HCT116 (cell line): Measurements from ENCODE around the gene UCN. TPM values are rescaled to one million over a fixed set of nuclear protein-coding genes. Genes with fewer than 3 reads are reported as not detected.

ENCODE experiments used
- ATAC-seq: fragments of 200-7000 bp; cut with Tn5 transposase; 2 replicates; pipeline ENCODE4 v1.9.1; 2020; ENCODE audit warnings: mild to moderate bottlenecking, moderate library complexity
- BruUV-seq: library from RNA; stranded (reverse); fragments of 400-500 nt; replicated peaks from 2 replicates; lab custom pipeline; 2021; lab: Mats Ljungman, UMichigan
- CTCF ChIA-PET: fragments of 300-600 bp; sonication (Branson Sonifier 250); formaldehyde crosslinking; loops from one replicate; lab custom pipeline; 2021; ENCODE audit warnings: antibody characterized with exemption; lab: Charles Lee
- POLR2A ChIA-PET: fragments of 300-600, 350-600 bp; sonication (Branson Sonifier 250); formaldehyde crosslinking; loops from one replicate; lab custom pipeline; 2021; ENCODE audit warnings: antibody characterized with exemption; lab: Charles Lee
- RAD21 ChIA-PET, 2 experiments: fragments of 300-600 bp; sonication (Branson Sonifier 250); formaldehyde crosslinking; loops; one replicate each; lab custom pipeline; 2023; ENCODE audit warnings: low total read pairs in 2 of 2; ENCODE audit not compliant: uncharacterized antibody in 2 of 2, unreplicated experiment in 2 of 2, low non-redundant PET in 1 of 2; lab: Charles Lee
- DNase-seq: peaks from one replicate; pipeline ENCODE4 v3.0.0-alpha.2; 2010; ENCODE audit warnings: low read depth, low spot score
- H2AFZ ChIP-seq: fragments of 200-600 bp; shearing (Covaris generic), sonication (generic); 2 replicates; pipeline ENCODE4 v1.6.1; 2017; ENCODE audit warnings: low read depth, mixed run types, mixed read lengths, antibody characterized with exemption, low read length; ENCODE audit not compliant: poor library complexity, severe bottlenecking
- H3K27ac ChIP-seq: 2 replicates; pipeline ENCODE4 v1.5.1; 2012; ENCODE audit warnings: low read depth, low read length
- H3K27me3 ChIP-seq: fragments of 200-600 bp; sonication (generic); 2 replicates; pipeline ENCODE4 v1.6.1; 2016; ENCODE audit warnings: mixed run types, low read length, mixed read lengths; ENCODE audit not compliant: insufficient read depth
- H3K36me3 ChIP-seq, 2 experiments: fragments of 200-500 bp in 1 of 2; fragments of 200-600 bp in 1 of 2; sonication (Bioruptor generic) in 1 of 2; sonication (generic) in 1 of 2; 2 replicates each; pipeline versions ENCODE4 v1.5.1 to v1.6.1; 2014 to 2016; ENCODE audit warnings: low read length in 2 of 2, inconsistent platforms in 1 of 2, mixed read lengths in 1 of 2, mixed run types in 1 of 2; ENCODE audit not compliant: insufficient read depth in 2 of 2, control insufficient read depth in 1 of 2
- H3K4me1 ChIP-seq, 2 experiments: fragments of 200-600 bp in 1 of 2; sonication (generic) in 1 of 2; 2 replicates each; pipeline versions ENCODE4 v1.5.1 to v1.6.1; 2012 to 2017; ENCODE audit warnings: low read length in 2 of 2, inconsistent platforms in 1 of 2, mild to moderate bottlenecking in 1 of 2, mixed read lengths in 1 of 2, mixed run types in 1 of 2, moderate library complexity in 1 of 2; ENCODE audit not compliant: insufficient read depth in 2 of 2, control insufficient read depth in 1 of 2
- H3K4me2 ChIP-seq: fragments of 200-600 bp; sonication (generic); 2 replicates; pipeline ENCODE4 v1.6.1; 2017; ENCODE audit warnings: mixed run types, low read length, mixed read lengths
- H3K4me3 ChIP-seq, 2 experiments: fragments of 200-600 bp in 1 of 2; sonication (generic) in 1 of 2; replicated peaks in 1 of 2; 2 replicates each; pipeline ENCODE4 v1.5.1; 2011 to 2016; ENCODE audit warnings: low read length in 2 of 2, control low read depth in 1 of 2, low read depth in 1 of 2, mild to moderate bottlenecking in 1 of 2, mixed read lengths in 1 of 2, mixed run types in 1 of 2
- H3K79me2 ChIP-seq: fragments of 200-600 bp; sonication (generic); 2 replicates; pipeline ENCODE4 v1.6.1; 2017; ENCODE audit warnings: mild to moderate bottlenecking, mixed run types, low read length, moderate library complexity, mixed read lengths; ENCODE audit not compliant: insufficient read depth
- H3K9ac ChIP-seq: fragments of 200-600 bp; sonication (generic); 2 replicates; pipeline ENCODE4 v1.6.1; 2016; ENCODE audit warnings: low read length, mixed read lengths
- H3K9me2 ChIP-seq: fragments of 200-600 bp; sonication (generic), shearing (Covaris generic); 2 replicates; pipeline ENCODE4 v1.6.1; 2017; ENCODE audit warnings: mixed run types, mild to moderate bottlenecking, moderate library complexity; ENCODE audit not compliant: insufficient read depth
- H3K9me3 ChIP-seq, 2 experiments: fragments of 200-500 bp in 1 of 2; fragments of 200-600 bp in 1 of 2; sonication (Bioruptor generic) in 1 of 2; sonication (generic) in 1 of 2; 2 replicates each; pipeline ENCODE4 v1.6.1; 2014 to 2017; ENCODE audit warnings: low read length in 2 of 2, mixed read lengths in 2 of 2, inconsistent platforms in 1 of 2, low read depth in 1 of 2, mild to moderate bottlenecking in 1 of 2, mixed run types in 1 of 2, moderate library complexity in 1 of 2; ENCODE audit not compliant: control insufficient read depth in 1 of 2, insufficient read depth in 1 of 2
- H4K20me1 ChIP-seq: fragments of 200-600 bp; sonication (generic), shearing (Covaris generic); 2 replicates; pipeline ENCODE4 v1.6.1; 2017; ENCODE audit warnings: mixed run types, mild to moderate bottlenecking, moderate library complexity; ENCODE audit not compliant: insufficient read depth
- ATF3 ChIP-seq: IDR thresholded peaks from 2 replicates; pipeline ENCODE4 v1.6.1; 2012
- CTCF ChIP-seq, 3 experiments: fragments of 200-600 bp in 1 of 3; sonication (generic) in 1 of 3; IDR thresholded peaks in 2 of 3; conservative IDR thresholded peaks in 1 of 3; 2 replicates each; pipeline ENCODE4 v1.5.1; 2012 to 2017; ENCODE audit warnings: low read depth in 2 of 3, low read length in 2 of 3, antibody characterized with exemption in 1 of 3, borderline replicate concordance in 1 of 3, control low read depth in 1 of 3, mild to moderate bottlenecking in 1 of 3, mixed read lengths in 1 of 3, mixed run types in 1 of 3, moderate library complexity in 1 of 3; ENCODE audit not compliant: insufficient read depth in 1 of 3
- EGR1 ChIP-seq: IDR thresholded peaks from 2 replicates; pipeline ENCODE4 v1.6.1; 2012; ENCODE audit warnings: low read depth
- ELF1 ChIP-seq: IDR thresholded peaks from 2 replicates; pipeline ENCODE4 v1.6.1; 2012; ENCODE audit warnings: low read depth, borderline replicate concordance
- EZH2 ChIP-seq: fragments of 200-600 bp; sonication (generic); IDR thresholded peaks from 2 replicates; pipeline ENCODE4 v1.6.1; 2017; ENCODE audit warnings: antibody characterized with exemption, mixed run types
- EZH2phosphoT487 ChIP-seq: fragments of 200-600 bp; IDR thresholded peaks from 2 replicates; pipeline ENCODE4 v1.6.1; 2018; ENCODE audit warnings: antibody characterized with exemption, borderline replicate concordance
- FOSL1 ChIP-seq: IDR thresholded peaks from 2 replicates; pipeline ENCODE4 v1.6.1; 2012; ENCODE audit warnings: low read depth
- MAX ChIP-seq: IDR thresholded peaks from 2 replicates; pipeline ENCODE4 v1.6.1; 2012
- POLR2A ChIP-seq: IDR thresholded peaks from 2 replicates; pipeline ENCODE4 v1.7.0; 2011; ENCODE audit warnings: borderline replicate concordance; ENCODE audit not compliant: insufficient read depth, insufficient read length; ENCODE audit errors: extremely low read depth
- POLR2AphosphoS5 ChIP-seq: IDR thresholded peaks from 2 replicates; pipeline ENCODE4 v1.6.1; 2011; ENCODE audit warnings: mild to moderate bottlenecking, low read depth, low read length, moderate library complexity
- SP1 ChIP-seq: IDR thresholded peaks from 2 replicates; pipeline ENCODE4 v1.6.1; 2012; ENCODE audit warnings: low read depth
- SRF ChIP-seq: IDR thresholded peaks from 2 replicates; pipeline ENCODE4 v1.6.1; 2012; ENCODE audit warnings: low read depth
- ZBTB33 ChIP-seq: IDR thresholded peaks from 2 replicates; pipeline ENCODE4 v1.6.1; 2011; ENCODE audit warnings: mild to moderate bottlenecking, low read length, moderate library complexity; ENCODE audit not compliant: insufficient replicate concordance; ENCODE audit errors: extremely low read depth
- ZFX ChIP-seq: fragments of 450-650 bp; IDR thresholded peaks from 2 replicates; pipeline ENCODE4 v1.6.1; 2017
- ZNF274 ChIP-seq: fragments of 200-500 bp; sonication (Bioruptor generic); IDR thresholded peaks from 2 replicates; pipeline ENCODE4 v1.6.1; 2014; ENCODE audit warnings: mild to moderate bottlenecking, low read depth, low read length, inconsistent platforms
- intact Hi-C: fragments of 100-400 bp; cut with micrococcal nuclease; formaldehyde crosslinking; loops from 2 replicates; pipeline ENCODE4 v1.10.0; 2022
- total RNA-seq: library from RNA; stranded (reverse); gene quantifications from one replicate; pipeline ENCODE4 v1.2.1, GENCODE V29; 2021; ENCODE audit not compliant: unreplicated experiment

Gene UCN
- total RNA-seq, 1 experiment from 2014 or later = 8.0 TPM

- TF ChIP-seq ZBTB33 = no peak
- no peak for TF ChIP-seq ATF3
- no peak for TF ChIP-seq POLR2A
- TF ChIP-seq SP1 = no peak
- TF ChIP-seq MAX = no peak
- no peak for TF ChIP-seq SRF
- TF ChIP-seq, all 23 proteins: peak for 0
These were observed 46.3 kb downstream of the UCN start (continued) for GRCh38 chr2:27261926-27262298.

- ChIA-PET RAD21 (no interaction called here), CTCF (interaction anchor here (1.6 kb wide), 1 partner anchor 42 kb away, joined by 6 read pairs; no protein-coding TSS in a partner anchor), POLR2A (interaction anchor here (0.5 kb wide), 1 partner anchor 101 kb away, joined by 3 read pairs; no protein-coding TSS in a partner anchor)
- Histone ChIP-seq H3K4me2 (peak overlapping the region; percentile 99), H4K20me1 (no peaks in the 10 kb centered on the region), H3K9ac (peak overlapping the region; percentile 79), H3K27ac (no peak overlapping the region), H3K9me3 (no peaks in the 10 kb centered on the region), H3K4me1 (peaks cover 19 to 37% of the 10 kb centered on the region in 2 experiments), H3K27me3 (peaks cover 13% of the 10 kb centered on the region; the same call in 1 of the 2 replicates), H3K9me2 (no peaks in the 10 kb centered on the region), H2AFZ (no peak overlapping the region), H3K36me3 (peaks cover 0 to 2% of the 10 kb centered on the region in 2 experiments; a peak in 1 of 4 replicates), H3K79me2 (peaks cover 13% of the 10 kb centered on the region; the same call in 1 of the 2 replicates), H3K4me3 (peak overlapping the region; percentile 73 to 84)
- TSS peak; percentile 39 for BruUV-seq
- no peak for ATAC-seq
- intact Hi-C loops = loop anchor here (5.0 kb wide), 1 partner anchor 61 kb away; the partner anchor contains the start of gene MPV17
- DNase-seq = no peak
- no peak for TF ChIP-seq ZNF274
- no peak for TF ChIP-seq EZH2phosphoT487
- no peak for TF ChIP-seq EZH2
- no peak for TF ChIP-seq POLR2AphosphoS5
- no peak for TF ChIP-seq ELF1
- no peak for TF ChIP-seq ZBTB33
- no peak for TF ChIP-seq EGR1
- no peak for TF ChIP-seq MAX
- no peak for TF ChIP-seq ZFX
- TF ChIP-seq FOSL1 = no peak
- no peak for TF ChIP-seq POLR2A
- no peak for TF ChIP-seq SRF
- no peak for TF ChIP-seq CTCF (IDR thresholded peaks at IDR 0.05 in 2 of 3, conservative IDR thresholded peaks at IDR 0.05 in 1 of 3; ENCODE audit: borderline replicate concordance in 1 of 3, insufficient read depth in 1 of 3, low read depth in 2 of 3, low read length in 2 of 3)
- TF ChIP-seq ATF3 = no peak
These were observed 46.9 kb downstream of the UCN start for GRCh38 chr2:27261241-27261925.
